ENCODE data around the gene RAB1A.

GRCh38 chr2:65177751-65178442 is 48.0 kb upstream of the RAB1A start:
- TF ChIP-seq POLR2AphosphoS5 (IDR thresholded peaks at IDR 0.05; ENCODE audit: low read depth, low read length) (no peak), CTCF (IDR thresholded peaks at IDR 0.05) (no peak), TCF7L2 (IDR thresholded peaks at IDR 0.05; ENCODE audit: low read depth, low read length) (no peak), SIN3A (IDR thresholded peaks at IDR 0.05; ENCODE audit: borderline replicate concordance, insufficient read depth, low read depth, low read length) (no peak), REST (IDR thresholded peaks at IDR 0.05; ENCODE audit: insufficient read depth in 1 of 2, low read depth in 2 of 2, low read length in 1 of 2) (no peak)

All from Panc1 (cell line).